Neuronal stem cell (in vitro differentiated cells): ENCODE results near the gene ZBTB7C.
A peak's percentile ranks its signal among the peaks of the same experiment; 100 is the strongest.

ENCODE experiments used
- DNase-seq: peaks from one replicate; pipeline ENCODE4 v3.0.0-alpha.2; 2013; ENCODE audit warnings: low spot score
- H2AFZ ChIP-seq: one replicate; pipeline ENCODE4 v1.6.1; 2013; ENCODE audit warnings: mild to moderate bottlenecking, low read length, inconsistent platforms
- H2AK5ac ChIP-seq: 2 replicates; pipeline ENCODE4 v1.6.1; 2013; ENCODE audit warnings: low read depth, mild to moderate bottlenecking, inconsistent platforms, low read length, moderate library complexity, mixed read lengths
- H2BK120ac ChIP-seq: 2 replicates; pipeline ENCODE4 v1.6.1; 2013; ENCODE audit warnings: low read depth, mild to moderate bottlenecking, inconsistent platforms, low read length, moderate library complexity, mixed read lengths
- H2BK12ac ChIP-seq: one replicate; pipeline ENCODE4 v1.6.1; 2013; ENCODE audit warnings: low read length, inconsistent platforms
- H2BK15ac ChIP-seq: 2 replicates; pipeline ENCODE4 v1.6.1; 2013; ENCODE audit warnings: mild to moderate bottlenecking, low read length, inconsistent platforms, mixed read lengths
- H2BK5ac ChIP-seq: one replicate; pipeline ENCODE4 v1.6.1; 2013; ENCODE audit warnings: inconsistent platforms, mild to moderate bottlenecking, low read length, moderate library complexity
- H3K14ac ChIP-seq: one replicate; pipeline ENCODE4 v1.6.1; 2013; ENCODE audit warnings: low read length, inconsistent platforms
- H3K18ac ChIP-seq: 2 replicates; pipeline ENCODE4 v1.6.1; 2013; ENCODE audit warnings: low read length, inconsistent platforms
- H3K23ac ChIP-seq: 2 replicates; pipeline ENCODE4 v1.6.1; 2013; ENCODE audit warnings: low read depth, mild to moderate bottlenecking, mixed read lengths, low read length, inconsistent platforms; ENCODE audit not compliant: poor library complexity
- H3K27ac ChIP-seq: replicated peaks from 3 replicates; pipeline ENCODE4 v1.5.1; 2013; ENCODE audit warnings: low read length, inconsistent platforms
- H3K27me3 ChIP-seq, 3 experiments: 2 replicates each; pipeline ENCODE4 v1.6.1; 2013; ENCODE audit warnings: low read length in 3 of 3, mild to moderate bottlenecking in 2 of 3, inconsistent platforms in 1 of 3, low read depth in 1 of 3, mixed read lengths in 1 of 3, moderate library complexity in 1 of 3; ENCODE audit not compliant: control insufficient read depth in 3 of 3, insufficient read depth in 3 of 3
- H3K36me3 ChIP-seq, 2 donors: replicated peaks in 1 of 2; 2 replicates each; pipeline ENCODE4 v1.6.1; 2013; ENCODE audit warnings: low read length in 2 of 2; ENCODE audit not compliant: control insufficient read depth in 2 of 2, insufficient read depth in 2 of 2
- H3K4ac ChIP-seq: 2 replicates; pipeline ENCODE4 v1.6.1; 2013; ENCODE audit warnings: inconsistent platforms, mild to moderate bottlenecking, low read length, moderate library complexity
- H3K4me1 ChIP-seq, 2 donors: 1 replicate in 1 of 2; 2 replicates in 1 of 2; pipeline ENCODE4 v1.6.1; 2013; ENCODE audit warnings: low read length in 2 of 2, low read depth in 1 of 2; ENCODE audit not compliant: control insufficient read depth in 2 of 2, insufficient read depth in 1 of 2
- H3K4me2 ChIP-seq: one replicate; pipeline ENCODE4 v1.6.1; 2013; ENCODE audit warnings: mild to moderate bottlenecking, low read length, inconsistent platforms; ENCODE audit not compliant: insufficient read depth, poor library complexity, severe bottlenecking
- H3K4me3 ChIP-seq, 2 donors: 2 replicates each; pipeline ENCODE4 v1.5.1; 2013; ENCODE audit warnings: low read length in 2 of 2, mild to moderate bottlenecking in 2 of 2, inconsistent platforms in 1 of 2, moderate library complexity in 1 of 2
- H3K79me1 ChIP-seq: one replicate; pipeline ENCODE4 v1.6.1; 2013; ENCODE audit warnings: low read depth, mild to moderate bottlenecking, inconsistent platforms, low read length, moderate library complexity
- H3K9ac ChIP-seq: one replicate; pipeline ENCODE4 v1.6.1; 2013; ENCODE audit warnings: mild to moderate bottlenecking, low read depth, low read length, inconsistent platforms; ENCODE audit not compliant: poor library complexity
- H3K9me3 ChIP-seq, 2 donors: replicated peaks in 1 of 2; 2 replicates each; pipeline versions ENCODE3 to v1.6.1; 2013; ENCODE audit warnings: low read length in 2 of 2, mild to moderate bottlenecking in 2 of 2, inconsistent platforms in 1 of 2, low read depth in 1 of 2, mixed read lengths in 1 of 2, moderate library complexity in 1 of 2; ENCODE audit not compliant: control insufficient read depth in 2 of 2, insufficient read depth in 1 of 2
- H4K8ac ChIP-seq: one replicate; pipeline ENCODE4 v1.6.1; 2013; ENCODE audit warnings: low read depth, mild to moderate bottlenecking, inconsistent platforms, low read length, moderate library complexity
- H4K91ac ChIP-seq: one replicate; pipeline ENCODE4 v1.6.1; 2013; ENCODE audit warnings: low read length, low read depth, mild to moderate bottlenecking, inconsistent platforms; ENCODE audit not compliant: poor library complexity
- WGBS, 2 donors: extraction: QIAGEN DNeasy Blood & Tissue Kit; methylation state at CpG; one replicate each; pipeline ENCODE4 v1.1.7; 2013; ENCODE audit warnings: missing lambda C conversion rate in 2 of 2, mixed read lengths in 1 of 2; ENCODE audit not compliant: insufficient read length in 2 of 2, insufficient replicate concordance in 1 of 2; ENCODE audit errors: extremely low coverage in 2 of 2; 5-methylcytosine and 5-hydroxymethylcytosine counted together

The ZBTB7C gene

DNA sequence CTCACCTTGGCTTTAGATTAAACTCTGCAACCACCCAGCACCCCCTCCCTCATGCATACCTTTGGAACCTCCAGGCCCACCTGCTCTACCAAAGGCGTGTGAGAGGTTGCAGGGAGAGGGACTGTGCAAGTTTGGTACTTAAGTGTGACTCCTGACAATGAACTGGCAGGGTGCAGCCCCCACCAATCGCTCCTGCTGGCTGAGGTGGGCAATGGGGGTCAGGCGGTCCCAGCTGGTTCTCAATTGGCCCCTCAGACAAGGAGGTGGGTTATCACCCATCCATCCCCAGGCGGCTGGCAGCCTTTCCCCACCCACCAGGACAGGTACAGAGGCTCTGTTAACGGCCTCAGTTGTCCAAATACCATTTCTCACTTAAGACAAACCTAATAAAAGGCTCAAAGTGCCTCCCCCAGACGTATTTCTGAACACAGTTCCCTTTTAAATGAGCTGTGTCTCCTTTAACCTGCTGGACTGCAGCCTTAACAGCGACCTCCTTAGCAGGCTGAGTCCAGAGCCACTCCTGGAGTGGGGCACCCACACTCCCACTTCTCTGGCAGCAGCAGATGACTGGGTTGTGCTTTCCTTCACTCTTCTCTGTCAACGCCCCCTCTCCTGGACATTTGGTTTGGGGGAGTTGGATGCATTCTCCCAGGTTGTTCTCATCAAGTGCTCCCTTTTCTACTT is 309.6 kb downstream of the ZBTB7C start:
- no peaks in the 10 kb centered on the region for H3K9me3 ChIP-seq
- H2BK12ac ChIP-seq = no peak overlapping the region
- H3K27ac ChIP-seq = no peak overlapping the region
- no peak overlapping the region for H3K4me3 ChIP-seq
- no peak overlapping the region for H2BK120ac ChIP-seq
- no peak overlapping the region for H4K91ac ChIP-seq
- H2BK15ac ChIP-seq = no peak overlapping the region
- peak overlapping the region; percentile 15 for H3K18ac ChIP-seq
- no peak overlapping the region for H4K8ac ChIP-seq
- no peak overlapping the region for H2AFZ ChIP-seq
- H3K4me2 ChIP-seq = no peak overlapping the region
- no peak for DNase-seq
- H3K4ac ChIP-seq = no peak overlapping the region
- no peak overlapping the region for H2AK5ac ChIP-seq
- H3K79me1 ChIP-seq = no peaks in the 10 kb centered on the region
- peaks cover 0 to 9% of the 10 kb centered on the region in 2 donors for H3K4me1 ChIP-seq
- no peak overlapping the region for H3K23ac ChIP-seq
- H3K36me3 ChIP-seq = no peaks in the 10 kb centered on the region
- H3K27me3 ChIP-seq = peaks cover 0 to 8% (median 0%) of the 10 kb centered on the region in 3 experiments
- WGBS, 2 donors = no CpG with 5 or more reads among the region's 8 CpGs
- H3K14ac ChIP-seq = no peak overlapping the region
- no peak overlapping the region for H3K9ac ChIP-seq
- H2BK5ac ChIP-seq = peak overlapping the region; percentile 31

DNA sequence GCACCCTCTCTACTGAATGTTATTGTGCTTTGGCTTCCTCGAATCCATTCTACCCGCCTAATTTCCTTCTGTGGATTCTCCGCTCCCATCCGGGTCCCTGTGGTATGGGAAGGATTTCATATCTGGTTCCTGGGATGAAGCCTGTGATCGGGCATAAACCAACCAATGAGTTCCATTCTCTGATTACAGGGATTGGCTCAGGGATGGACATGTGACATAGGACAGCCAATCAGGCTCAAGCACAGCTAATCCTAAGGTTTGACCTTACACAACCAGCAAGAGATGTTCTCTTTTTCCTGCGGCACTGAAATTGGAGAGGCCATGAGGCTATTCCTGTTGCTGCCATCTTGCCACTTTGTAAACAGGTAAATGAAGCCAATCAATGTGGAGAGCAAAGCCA is 310.6 kb downstream of the ZBTB7C start:
- Histone ChIP-seq H3K4me1 (peaks cover 0 to 9% of the 10 kb centered on the region in 2 donors), H3K9ac (no peak overlapping the region), H2BK120ac (no peak overlapping the region), H3K18ac (no peak overlapping the region), H3K36me3 (no peaks in the 10 kb centered on the region), H3K4me2 (no peak overlapping the region), H2BK12ac (no peak overlapping the region), H3K79me1 (no peaks in the 10 kb centered on the region), H4K91ac (no peak overlapping the region), H3K4me3 (no peak overlapping the region), H2AFZ (no peak overlapping the region), H2BK15ac (no peak overlapping the region), H4K8ac (no peak overlapping the region), H3K14ac (no peak overlapping the region), H3K4ac (no peak overlapping the region), H3K27me3 (peaks cover 0 to 5% (median 0%) of the 10 kb centered on the region in 3 experiments), H3K27ac (no peak overlapping the region), H3K23ac (no peak overlapping the region), H3K9me3 (no peaks in the 10 kb centered on the region), H2BK5ac (no peak overlapping the region), H2AK5ac (no peak overlapping the region)
- no CpG with 5 or more reads among the region's 6 CpGs for WGBS, 2 donors
- DNase-seq = no peak

DNA sequence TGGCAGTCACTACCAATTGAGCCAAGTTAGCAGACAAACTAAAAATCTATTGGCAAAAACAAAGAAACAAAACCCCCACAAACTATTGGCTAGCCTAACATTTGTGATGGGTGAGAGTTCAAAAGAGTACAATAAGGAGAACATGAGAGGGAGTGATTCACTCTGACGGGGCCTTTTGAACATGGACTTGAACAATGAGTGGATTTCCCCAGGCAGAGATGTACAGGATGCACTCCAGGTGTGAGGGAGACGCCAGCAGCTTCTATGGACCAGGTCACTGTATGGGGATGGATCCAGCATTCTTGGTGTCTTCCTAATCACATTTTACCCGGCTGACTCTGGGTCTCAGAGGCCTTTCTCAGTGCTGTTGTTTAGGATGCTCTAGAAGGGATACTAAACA is 311.2 kb downstream of the ZBTB7C start:
- Histone ChIP-seq H3K4me2 (no peak overlapping the region), H2BK15ac (no peak overlapping the region), H3K4me3 (no peak overlapping the region), H2BK12ac (no peak overlapping the region), H3K23ac (no peak overlapping the region), H3K4me1 (peaks cover 0 to 9% of the 10 kb centered on the region in 2 donors), H3K36me3 (no peaks in the 10 kb centered on the region), H2BK120ac (no peak overlapping the region), H2AK5ac (no peak overlapping the region), H3K14ac (no peak overlapping the region), H3K4ac (no peak overlapping the region), H3K18ac (no peak overlapping the region), H4K91ac (no peak overlapping the region), H3K9ac (no peak overlapping the region), H3K79me1 (no peaks in the 10 kb centered on the region), H3K27me3 (peaks cover 0 to 5% (median 0%) of the 10 kb centered on the region in 3 experiments), H3K27ac (no peak overlapping the region), H4K8ac (no peak overlapping the region), H3K9me3 (no peaks in the 10 kb centered on the region), H2AFZ (no peak overlapping the region), H2BK5ac (no peak overlapping the region)
- no CpG with 5 or more reads among the region's 3 CpGs for WGBS, 2 donors
- DNase-seq = no peak

DNA sequence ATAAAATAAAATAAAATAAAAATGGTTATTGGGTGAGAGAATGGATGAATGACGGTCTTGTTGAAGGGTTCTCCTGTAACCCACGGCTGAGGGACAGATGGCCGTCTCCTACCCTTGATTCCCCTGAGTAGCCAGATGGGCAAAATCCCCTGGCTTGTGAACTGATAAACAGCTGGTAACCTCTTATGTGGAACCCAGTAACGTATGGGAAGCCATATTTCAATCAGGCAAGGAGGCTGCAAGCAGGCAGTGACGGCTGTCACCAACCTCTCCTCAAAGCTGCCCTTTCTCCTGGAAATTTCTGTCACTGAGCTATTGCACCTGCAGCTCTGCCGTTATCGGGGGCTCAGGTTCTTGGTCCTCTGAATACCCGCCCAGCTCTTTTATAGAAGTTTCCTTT is 313.5 kb downstream of the ZBTB7C start:
- no peaks in the 10 kb centered on the region for H3K36me3 ChIP-seq
- no peaks in the 10 kb centered on the region for H3K27me3 ChIP-seq
- no peaks in the 10 kb centered on the region for H3K9me3 ChIP-seq
- H2BK5ac ChIP-seq = no peak overlapping the region
- H3K79me1 ChIP-seq = no peaks in the 10 kb centered on the region
- WGBS, 2 donors = no CpG with 5 or more reads among the region's 8 CpGs
- no peak overlapping the region for H3K18ac ChIP-seq
- no peak overlapping the region for H4K91ac ChIP-seq
- no peak overlapping the region for H3K4me3 ChIP-seq
- no peak overlapping the region for H3K23ac ChIP-seq
- H3K4me1 ChIP-seq = peaks cover 0 to 6% of the 10 kb centered on the region in 2 donors
- H4K8ac ChIP-seq = no peak overlapping the region
- H2BK12ac ChIP-seq = no peak overlapping the region
- no peak for DNase-seq
- no peak overlapping the region for H2AK5ac ChIP-seq
- H3K27ac ChIP-seq = no peak overlapping the region
- H2BK15ac ChIP-seq = no peak overlapping the region
- H3K14ac ChIP-seq = no peak overlapping the region
- no peak overlapping the region for H3K4ac ChIP-seq
- H2BK120ac ChIP-seq = no peak overlapping the region
- H2AFZ ChIP-seq = no peak overlapping the region
- H3K4me2 ChIP-seq = no peak overlapping the region
- H3K9ac ChIP-seq = no peak overlapping the region
